Progenitor cell of endocrine pancreas (in vitro differentiated cells): ENCODE results near the gene NAA10. TPM values are rescaled to one million over a fixed set of nuclear protein-coding genes. Genes with fewer than 3 reads are reported as not detected.

ENCODE experiments used
- DNase-seq: peaks from one replicate; pipeline ENCODE4 v3.0.0; 2021; ENCODE audit warnings: low spot score; ENCODE audit not compliant: unreplicated experiment
- H3K27ac Mint-ChIP-seq: 2 replicates; pipeline ENCODE4 v1.8.0; 2021; ENCODE audit warnings: mild to moderate bottlenecking, moderate library complexity, mixed read lengths
- H3K27me3 Mint-ChIP-seq: 2 replicates; pipeline ENCODE4 v1.8.0; 2021; ENCODE audit warnings: mixed read lengths
- H3K36me3 Mint-ChIP-seq: 2 replicates; pipeline ENCODE4 v1.8.0; 2022; ENCODE audit warnings: mixed read lengths; ENCODE audit not compliant: insufficient read depth
- H3K4me1 Mint-ChIP-seq: 2 replicates; pipeline ENCODE4 v1.8.0; 2021; ENCODE audit warnings: low read depth, mixed read lengths
- H3K4me3 Mint-ChIP-seq: 2 replicates; pipeline ENCODE4 v1.8.0; 2021; ENCODE audit warnings: low read depth, mild to moderate bottlenecking, moderate library complexity, mixed read lengths
- H3K9me3 Mint-ChIP-seq: 2 replicates; pipeline ENCODE4 v1.8.0; 2021; ENCODE audit warnings: low read depth, mixed read lengths
- total RNA-seq: library from RNA; stranded (reverse); gene quantifications from 2 replicates; pipeline ENCODE4 v1.2.1, GENCODE V29; 2021
- TF ChIP-seq, protein P1 (sequence below): fragments of 200-600 bp; sonication (generic); IDR thresholded peaks from one replicate; pipeline ENCODE4 v1.5.0; 2021; ENCODE audit warnings: antibody characterized with exemption, mild to moderate bottlenecking; ENCODE audit not compliant: unreplicated experiment

Gene NAA10
- total RNA-seq, 1 donor from 2014 or later = 85.3 TPM

DNA sequence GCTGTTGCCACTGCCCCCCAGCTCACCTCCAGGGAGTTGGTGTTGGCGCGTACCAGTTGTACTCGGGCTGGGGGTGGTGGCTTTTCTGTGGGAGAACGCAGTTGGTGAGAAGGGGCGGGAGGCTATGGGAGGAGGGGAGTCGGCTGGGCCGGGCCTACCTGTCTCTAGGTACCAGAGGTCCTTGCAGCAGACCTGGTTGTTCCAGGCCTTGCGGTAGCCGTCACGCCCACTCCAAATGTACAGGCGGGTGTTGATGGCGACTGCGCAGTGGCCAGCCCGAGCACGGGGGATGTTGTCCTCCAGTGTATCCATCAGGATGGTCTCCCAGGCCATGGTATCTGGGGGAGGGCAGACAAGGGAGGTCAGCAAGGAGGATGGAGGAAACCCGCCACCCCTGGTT, 25.2 kb upstream of the NAA10 start:
- Mint-ChIP-seq H3K27ac (no peak overlapping the region), H3K36me3 (peaks cover 13% of the 10 kb centered on the region), H3K9me3 (no peaks in the 10 kb centered on the region), H3K27me3 (no peaks in the 10 kb centered on the region), H3K4me3 (no peak overlapping the region), H3K4me1 (no peaks in the 10 kb centered on the region)
- no peak for DNase-seq
- TF ChIP-seq, protein P1, sequence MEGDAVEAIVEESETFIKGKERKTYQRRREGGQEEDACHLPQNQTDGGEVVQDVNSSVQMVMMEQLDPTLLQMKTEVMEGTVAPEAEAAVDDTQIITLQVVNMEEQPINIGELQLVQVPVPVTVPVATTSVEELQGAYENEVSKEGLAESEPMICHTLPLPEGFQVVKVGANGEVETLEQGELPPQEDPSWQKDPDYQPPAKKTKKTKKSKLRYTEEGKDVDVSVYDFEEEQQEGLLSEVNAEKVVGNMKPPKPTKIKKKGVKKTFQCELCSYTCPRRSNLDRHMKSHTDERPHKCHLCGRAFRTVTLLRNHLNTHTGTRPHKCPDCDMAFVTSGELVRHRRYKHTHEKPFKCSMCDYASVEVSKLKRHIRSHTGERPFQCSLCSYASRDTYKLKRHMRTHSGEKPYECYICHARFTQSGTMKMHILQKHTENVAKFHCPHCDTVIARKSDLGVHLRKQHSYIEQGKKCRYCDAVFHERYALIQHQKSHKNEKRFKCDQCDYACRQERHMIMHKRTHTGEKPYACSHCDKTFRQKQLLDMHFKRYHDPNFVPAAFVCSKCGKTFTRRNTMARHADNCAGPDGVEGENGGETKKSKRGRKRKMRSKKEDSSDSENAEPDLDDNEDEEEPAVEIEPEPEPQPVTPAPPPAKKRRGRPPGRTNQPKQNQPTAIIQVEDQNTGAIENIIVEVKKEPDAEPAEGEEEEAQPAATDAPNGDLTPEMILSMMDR = no peak

- no peaks in the 10 kb centered on the region for H3K4me1 Mint-ChIP-seq
- H3K27me3 Mint-ChIP-seq = no peaks in the 10 kb centered on the region
- peaks cover 14% of the 10 kb centered on the region for H3K36me3 Mint-ChIP-seq
- no peak overlapping the region for H3K27ac Mint-ChIP-seq
- no peak for DNase-seq
- no peaks in the 10 kb centered on the region for H3K9me3 Mint-ChIP-seq
- no peak overlapping the region for H3K4me3 Mint-ChIP-seq
- TF ChIP-seq, protein P1 = no peak
Measured at GRCh38 chrX:153959649-153960048, 24.8 kb upstream of the NAA10 start.

DNA sequence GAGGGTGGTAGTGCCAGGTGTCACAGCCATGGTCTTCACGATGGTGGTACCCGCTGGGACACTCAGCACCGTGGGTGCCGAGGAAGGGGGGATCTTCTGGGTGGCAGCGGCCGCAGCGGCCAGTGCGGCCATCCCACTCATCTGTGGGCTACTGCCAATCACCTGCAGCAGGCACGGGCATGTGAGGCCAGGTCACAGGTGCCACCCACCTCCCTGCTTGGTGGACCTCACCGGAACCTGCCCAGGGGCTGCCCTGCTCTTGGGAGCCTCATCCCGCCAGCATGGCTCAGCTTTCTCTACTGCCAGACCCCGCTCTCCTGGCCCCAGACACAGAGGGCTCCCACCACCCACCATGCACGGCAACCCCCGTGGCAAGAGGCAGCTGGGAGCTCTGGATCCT, 23.8 kb upstream of the NAA10 start:
- TF ChIP-seq, protein P1 = no peak
- Mint-ChIP-seq H3K4me3 (no peak overlapping the region), H3K36me3 (peaks cover 20% of the 10 kb centered on the region), H3K27ac (no peak overlapping the region), H3K4me1 (no peaks in the 10 kb centered on the region), H3K27me3 (no peaks in the 10 kb centered on the region), H3K9me3 (no peaks in the 10 kb centered on the region)
- DNase-seq = no peak

DNA sequence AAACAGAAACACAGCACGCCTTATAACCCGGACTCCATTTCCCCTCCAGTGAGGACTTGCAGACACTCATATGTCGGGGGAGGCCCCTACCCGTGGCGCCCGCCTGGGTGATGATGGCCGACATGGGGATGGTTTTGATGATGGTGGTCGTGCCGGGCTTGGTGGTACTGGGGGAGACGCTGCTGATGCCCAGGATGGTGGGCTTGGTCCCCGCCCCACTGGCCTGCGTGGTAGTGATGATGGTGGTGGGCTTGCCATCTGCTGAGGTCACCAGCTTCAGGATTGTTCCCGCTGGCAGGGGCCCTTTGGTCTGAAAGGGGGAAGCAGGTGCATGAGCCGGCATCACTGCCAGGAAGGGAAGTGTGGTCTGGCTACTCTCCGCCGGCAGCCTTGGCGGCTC, 22.4 kb upstream of the NAA10 start:
- no peak for DNase-seq
- Mint-ChIP-seq H3K36me3 (peaks cover 20% of the 10 kb centered on the region), H3K27me3 (no peaks in the 10 kb centered on the region), H3K9me3 (no peaks in the 10 kb centered on the region), H3K27ac (no peak overlapping the region), H3K4me1 (no peaks in the 10 kb centered on the region), H3K4me3 (no peak overlapping the region)
- TF ChIP-seq, protein P1 = no peak

- Mint-ChIP-seq H3K27ac (no peak overlapping the region), H3K27me3 (no peaks in the 10 kb centered on the region), H3K9me3 (no peaks in the 10 kb centered on the region), H3K36me3 (peaks cover 23% of the 10 kb centered on the region), H3K4me1 (no peaks in the 10 kb centered on the region), H3K4me3 (no peak overlapping the region)
- DNase-seq = no peak
- TF ChIP-seq, protein P1 = no peak
Measured at GRCh38 chrX:153956044-153956907, 21.4 kb upstream of the NAA10 start.
